HG02759 (cell line): ENCODE data around the gene CCDC102B.
A peak's percentile ranks its signal among the peaks of the same experiment; 100 is the strongest.
"Not testable (repeated sequence)": the region's sequence is repeated elsewhere in the genome, so short reads cannot be mapped to it uniquely, and the experiment has no call there.

Experiments used
- ATAC-seq: cut with Tn5 transposase; IDR thresholded peaks from one replicate; pipeline ENCODE4 v1.9.1; 2021; ENCODE audit warnings: mild to moderate bottlenecking, moderate library complexity; ENCODE audit not compliant: unreplicated experiment

The CCDC102B gene

DNA sequence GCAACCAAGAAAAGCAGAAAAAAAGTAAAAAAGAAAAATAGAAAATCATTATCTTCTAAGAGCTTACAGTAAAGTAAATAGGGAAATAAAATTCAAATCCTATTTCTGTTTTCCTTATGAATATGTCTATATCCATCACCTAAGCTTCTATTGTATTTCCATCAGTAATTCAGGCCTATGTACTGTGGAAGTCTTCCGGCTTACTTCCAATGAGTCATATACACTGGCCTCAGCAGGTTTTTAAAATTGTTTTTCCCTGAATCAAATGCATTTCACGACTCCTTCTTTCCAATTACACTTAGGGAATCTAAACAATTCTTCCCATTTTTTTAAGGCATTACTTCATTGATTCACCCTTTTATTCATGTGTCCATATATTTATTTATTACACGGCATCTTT, 164.7 kb downstream of the CCDC102B start:
- ATAC-seq, result no peak

DNA sequence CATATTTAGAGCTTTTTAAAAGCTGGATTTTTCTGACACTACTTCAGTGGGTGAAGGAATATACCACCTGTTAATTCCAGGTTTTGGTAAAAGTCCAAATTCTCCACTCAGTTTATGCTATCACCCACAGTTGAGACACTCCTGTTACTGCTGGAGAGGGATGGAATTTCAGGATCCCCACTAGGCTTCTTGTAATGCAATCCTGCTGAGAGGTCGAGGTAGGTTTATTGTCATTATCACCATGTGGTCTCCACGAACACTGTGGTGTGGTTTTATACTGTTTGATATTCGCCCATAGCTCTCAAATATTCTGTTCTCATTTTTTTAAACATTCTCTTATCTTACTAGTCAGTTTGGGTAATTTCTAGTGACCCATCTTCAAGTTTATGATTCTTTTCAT, 167.9 kb downstream of the CCDC102B start:
- ATAC-seq, result no peak

DNA sequence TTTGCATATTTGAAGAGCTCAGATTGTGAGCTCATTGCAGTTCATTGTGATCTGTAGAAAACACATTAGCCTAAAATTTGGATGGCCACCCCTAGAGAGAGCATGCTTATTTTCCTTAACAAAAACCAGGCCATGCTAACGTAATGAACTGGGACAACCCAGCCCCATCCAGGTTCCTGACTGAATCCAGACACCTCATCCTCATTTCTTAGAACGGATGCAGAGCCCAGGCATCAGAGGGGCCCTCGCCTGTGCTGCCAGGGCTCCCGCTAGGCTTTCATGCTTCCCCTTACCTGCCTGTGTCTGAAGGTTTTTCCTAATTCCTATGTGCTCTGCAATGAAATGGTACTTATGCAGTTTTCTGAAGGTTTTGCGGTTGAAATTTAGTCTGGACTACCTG, 171.1 kb downstream of the CCDC102B start:
- ATAC-seq, result no peak

DNA sequence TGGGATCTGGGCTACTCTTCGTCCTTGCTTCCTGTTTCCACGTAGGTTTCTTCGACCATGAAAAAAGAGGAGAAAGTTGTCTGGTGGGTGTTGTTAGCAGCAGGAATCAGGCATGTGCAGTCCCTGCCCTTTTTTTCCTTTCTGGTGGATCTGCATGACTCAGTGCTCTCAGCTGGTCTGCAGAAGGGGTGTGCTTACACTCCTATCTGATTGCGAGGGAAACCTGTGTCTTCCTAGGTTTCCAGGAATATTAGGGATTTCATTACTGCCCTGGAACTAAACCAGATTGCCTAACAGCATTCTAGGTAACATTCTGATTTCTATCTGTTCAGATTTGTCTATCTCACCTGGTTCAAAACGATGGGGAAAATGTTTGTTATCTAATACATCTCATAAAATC, 174.3 kb downstream of the CCDC102B start:
- ATAC-seq, result no peak

DNA sequence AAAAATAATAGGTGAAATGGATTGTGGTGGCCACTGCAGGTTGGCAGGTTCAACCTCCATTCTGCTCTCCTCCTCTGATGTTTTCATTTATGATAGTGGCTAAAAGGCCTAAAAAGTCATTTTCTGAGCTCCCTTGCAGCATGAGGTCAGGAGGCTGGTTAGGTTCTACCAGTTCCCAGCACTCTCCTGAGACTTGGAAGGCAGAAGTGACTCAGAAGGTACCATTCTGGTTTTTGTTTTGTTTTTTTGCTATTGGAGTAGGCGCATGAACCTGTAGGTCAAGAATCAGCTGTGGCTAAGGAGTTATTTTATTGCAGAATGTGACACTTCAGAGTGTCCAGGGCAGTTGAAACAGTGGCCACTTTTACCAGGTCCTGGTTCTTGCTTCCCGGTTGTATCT, 181.9 kb downstream of the CCDC102B start:
- ATAC-seq, result no peak

DNA sequence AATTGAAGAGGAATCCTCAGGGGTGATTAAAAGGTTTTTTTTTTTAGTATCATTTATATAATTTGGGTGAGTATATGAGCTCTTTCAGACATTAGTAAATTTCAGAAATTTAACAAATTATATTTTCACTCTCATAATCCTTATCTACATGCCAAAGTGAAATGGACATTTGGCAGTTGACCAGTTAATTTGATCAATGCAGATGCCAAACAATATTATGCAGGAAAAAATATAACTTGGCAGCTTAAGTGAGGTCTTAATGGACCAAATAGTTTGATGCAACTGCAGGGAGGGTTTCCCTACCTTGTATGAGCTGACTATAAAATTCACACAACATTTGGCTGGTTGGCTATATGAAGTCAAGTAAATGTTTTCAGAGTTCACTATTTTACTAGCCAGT, 185.2 kb downstream of the CCDC102B start:
- no peak for ATAC-seq

DNA sequence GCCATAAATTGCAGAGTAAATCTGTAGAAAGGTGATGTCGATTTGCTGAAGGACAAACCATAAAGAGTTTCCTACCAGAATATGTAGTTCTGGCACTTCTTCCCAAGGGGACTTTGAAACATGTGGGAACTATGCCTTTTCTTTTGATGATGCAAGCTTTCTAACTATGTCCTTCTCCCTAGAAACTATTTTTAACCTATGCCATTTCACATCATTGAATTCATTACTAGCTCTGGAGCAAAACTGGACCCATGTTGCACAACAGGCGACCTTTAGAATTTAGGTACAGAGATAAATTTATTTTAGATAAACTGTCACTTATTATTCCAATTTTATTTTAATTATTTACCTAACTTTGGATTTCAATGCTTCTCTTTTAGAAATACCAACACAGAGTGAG, 186.5 kb downstream of the CCDC102B start:
- no peak for ATAC-seq

DNA sequence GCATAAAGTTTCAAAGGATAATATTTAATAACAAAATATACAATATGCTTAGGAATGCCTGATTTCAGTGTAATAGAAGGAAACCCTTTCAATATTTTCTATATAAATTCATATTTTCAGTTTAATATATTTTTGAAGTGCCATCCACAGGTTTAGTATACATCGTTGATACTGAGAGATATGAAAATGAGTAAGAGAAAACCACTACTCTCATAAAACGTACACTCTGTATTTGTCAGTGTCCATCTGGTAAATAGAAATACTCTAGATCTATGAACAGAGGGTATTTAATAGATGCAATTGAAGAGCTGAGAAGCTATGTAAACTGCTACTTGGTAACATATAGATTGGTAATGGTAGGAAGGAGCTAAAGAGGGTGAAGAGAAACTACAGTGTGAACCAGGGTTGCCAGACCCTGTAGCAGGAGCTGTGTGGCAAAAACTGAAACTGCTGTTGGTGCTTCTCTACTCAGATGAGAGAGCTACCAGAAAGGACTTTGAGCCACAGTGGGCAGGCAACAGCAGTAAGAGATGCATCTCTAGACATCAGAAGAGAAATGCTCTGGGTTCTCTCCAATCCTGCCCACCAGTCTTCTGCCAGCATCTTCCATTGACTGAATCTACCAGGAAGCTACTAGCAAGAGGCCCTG, 187.4 kb downstream of the CCDC102B start:
- ATAC-seq, result peak; percentile 99

DNA sequence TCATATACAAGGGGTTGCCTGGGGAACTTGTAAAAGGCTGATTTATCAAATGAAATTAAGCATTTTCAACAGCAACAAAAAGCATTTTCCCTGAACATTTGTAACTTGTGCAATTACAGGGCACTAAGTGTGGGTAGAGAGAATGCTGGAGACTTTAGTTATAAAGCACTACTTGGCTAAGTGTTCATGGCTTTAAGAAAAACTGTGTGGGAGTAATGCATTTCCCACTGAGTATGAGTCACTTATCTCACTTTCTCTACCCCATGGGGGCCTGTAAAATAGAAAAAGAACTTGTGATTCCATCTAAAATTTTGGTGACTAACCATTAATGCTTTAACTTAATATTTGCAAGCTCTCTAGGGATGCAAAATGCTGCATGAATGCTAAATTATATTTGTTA, 193.4 kb downstream of the CCDC102B start:
- ATAC-seq, result peak; percentile 69

DNA sequence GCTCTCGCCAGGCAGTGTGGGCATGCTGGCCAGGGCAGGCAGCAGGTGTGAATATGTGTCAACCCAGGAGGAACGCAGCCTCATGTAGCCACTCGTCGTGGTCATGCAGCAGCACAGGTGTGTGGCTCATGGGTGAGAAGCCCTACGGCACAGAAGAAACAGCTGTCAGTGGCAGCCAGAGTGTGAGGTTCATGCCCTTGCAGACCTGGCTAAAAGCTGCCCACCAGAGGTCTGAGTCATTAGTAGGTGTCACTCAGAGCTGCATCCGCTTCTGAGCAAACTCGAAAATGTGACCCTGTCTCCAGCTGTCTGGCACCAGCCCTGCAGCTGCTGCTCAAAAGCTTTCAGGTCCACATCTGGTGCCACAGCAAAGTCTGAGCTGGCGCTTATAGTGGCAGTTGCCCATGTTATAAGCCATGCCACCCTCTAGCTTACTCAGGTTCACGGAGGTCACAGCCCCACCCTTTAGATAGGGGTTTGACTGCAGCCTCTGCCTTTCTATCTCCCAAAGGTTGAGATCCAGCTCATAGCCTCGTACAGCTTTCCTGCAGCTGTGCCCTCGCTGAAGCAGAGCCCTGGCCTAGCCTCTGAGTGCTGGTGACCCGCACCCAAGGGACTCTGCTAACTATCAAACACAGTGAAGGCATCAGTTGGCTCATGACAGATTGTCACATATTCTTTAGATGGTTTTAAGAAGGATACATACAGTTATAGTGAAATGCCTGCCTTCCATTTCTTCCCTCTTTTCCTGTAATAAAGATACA, 195.0 kb downstream of the CCDC102B start:
- ATAC-seq, result peak; percentile 44

DNA sequence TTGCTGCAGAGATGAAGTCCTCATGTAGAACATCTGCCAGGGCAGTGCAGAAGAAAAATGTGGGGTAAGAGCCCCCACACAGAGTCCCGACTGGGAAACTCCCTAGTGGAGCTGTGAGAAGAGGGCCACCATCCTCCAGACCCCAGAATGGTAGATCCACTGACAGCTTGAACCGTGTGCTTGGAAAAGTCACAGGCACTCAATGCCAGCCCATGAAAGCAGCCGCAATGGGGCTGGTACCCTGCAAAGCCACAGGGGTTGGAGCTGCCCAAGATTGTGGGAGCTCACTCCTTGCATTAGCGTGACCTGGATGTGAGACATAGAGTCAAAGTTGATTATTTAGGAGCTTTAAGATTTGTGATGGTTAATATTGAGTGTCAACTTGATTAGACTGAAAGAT, 197.8 kb downstream of the CCDC102B start:
- ATAC-seq, result no peak

DNA sequence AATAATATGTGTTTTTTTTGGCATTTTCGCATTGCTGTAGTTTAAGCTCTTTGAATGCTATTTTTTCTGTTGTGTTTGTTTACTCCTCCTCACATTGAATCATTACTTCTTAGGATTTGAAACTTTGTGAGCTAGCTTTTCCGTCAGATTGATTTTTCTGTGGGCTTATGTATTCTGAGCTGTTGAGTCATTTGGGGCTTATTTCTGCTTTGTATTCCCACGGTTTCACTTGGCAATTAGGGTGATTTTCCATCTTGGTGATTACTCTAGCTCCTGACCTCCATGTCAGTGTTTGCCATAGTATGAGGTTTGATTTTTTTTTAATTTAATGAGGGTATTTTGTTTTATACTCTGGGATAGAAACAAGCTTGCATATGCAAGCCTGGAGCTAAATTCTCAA, 200.0 kb downstream of the CCDC102B start:
- no peak for ATAC-seq

DNA sequence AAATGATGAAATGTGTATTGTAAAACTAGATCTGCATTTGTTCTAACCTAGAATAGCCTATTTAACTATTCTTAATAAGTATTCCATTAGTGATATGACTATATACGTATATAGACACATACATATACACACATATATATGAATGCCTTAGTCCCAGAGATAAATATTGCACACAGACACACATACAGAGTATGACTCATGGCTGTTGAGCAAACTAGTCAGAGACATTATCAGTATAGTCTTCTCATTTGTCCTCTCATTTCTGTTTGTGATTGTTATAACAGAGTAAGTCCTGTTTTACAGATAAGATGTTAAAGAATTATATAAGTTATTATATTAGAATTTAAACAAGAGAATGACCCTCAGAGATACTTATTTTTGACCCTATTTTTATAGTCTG, 202.5 kb downstream of the CCDC102B start:
- ATAC-seq, result no peak

DNA sequence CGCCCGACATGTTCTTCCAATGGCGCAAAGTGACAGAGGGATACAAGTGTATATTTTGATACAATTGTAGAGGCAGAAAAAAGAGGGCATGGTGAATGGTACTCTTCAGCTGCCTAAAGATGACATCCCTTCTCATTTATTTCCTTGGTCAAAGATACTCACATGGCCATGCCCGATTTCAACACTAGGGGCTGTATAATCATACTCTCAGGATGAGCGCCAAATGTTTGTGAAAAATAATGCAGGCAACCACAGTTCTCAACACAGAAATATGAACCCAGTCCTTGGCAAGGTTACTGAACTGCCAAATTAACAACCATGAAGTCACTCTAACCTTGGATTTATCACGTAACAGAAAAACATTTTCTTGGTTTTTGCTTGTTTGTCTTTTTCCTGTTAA, 204.4 kb downstream of the CCDC102B start:
- no peak for ATAC-seq

DNA sequence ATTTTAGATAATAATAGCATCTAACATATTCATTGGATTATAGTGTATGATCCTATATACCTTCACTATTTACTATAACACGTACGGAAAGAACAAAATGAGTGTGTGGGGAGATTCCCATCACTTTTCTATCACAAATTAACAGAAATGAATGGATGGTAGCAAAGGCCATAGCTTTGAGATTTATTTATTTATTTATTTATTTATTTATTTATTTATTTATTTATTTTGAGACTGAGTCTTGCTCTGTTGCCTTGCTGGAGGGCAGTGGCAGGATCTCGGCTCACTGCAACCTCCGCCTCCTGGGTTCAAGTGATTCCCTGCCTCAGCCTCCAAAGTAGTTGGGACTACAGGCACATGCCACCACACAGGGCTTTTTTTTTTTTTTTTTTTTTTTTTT, 208.3 kb downstream of the CCDC102B start:
- not testable (repeated sequence) for ATAC-seq

DNA sequence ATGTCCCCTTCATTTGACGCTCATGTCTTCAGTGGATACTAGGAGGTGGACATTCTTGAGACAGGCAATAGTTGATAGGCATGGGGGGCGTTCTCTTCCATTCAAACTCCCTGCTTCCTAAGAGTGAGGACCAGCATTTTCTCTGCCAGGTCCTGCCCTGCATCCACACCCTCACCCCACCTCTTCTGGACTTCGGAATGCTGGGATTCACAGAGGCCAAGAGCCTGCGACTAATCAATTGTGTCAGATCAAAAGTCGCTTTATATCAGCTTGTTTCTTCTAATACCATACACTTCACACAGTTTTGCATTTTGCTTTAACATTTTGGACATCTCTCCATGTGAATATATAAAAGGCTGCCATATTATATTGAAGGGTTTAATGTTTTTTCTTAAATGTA, 210.7 kb downstream of the CCDC102B start:
- no peak for ATAC-seq

DNA sequence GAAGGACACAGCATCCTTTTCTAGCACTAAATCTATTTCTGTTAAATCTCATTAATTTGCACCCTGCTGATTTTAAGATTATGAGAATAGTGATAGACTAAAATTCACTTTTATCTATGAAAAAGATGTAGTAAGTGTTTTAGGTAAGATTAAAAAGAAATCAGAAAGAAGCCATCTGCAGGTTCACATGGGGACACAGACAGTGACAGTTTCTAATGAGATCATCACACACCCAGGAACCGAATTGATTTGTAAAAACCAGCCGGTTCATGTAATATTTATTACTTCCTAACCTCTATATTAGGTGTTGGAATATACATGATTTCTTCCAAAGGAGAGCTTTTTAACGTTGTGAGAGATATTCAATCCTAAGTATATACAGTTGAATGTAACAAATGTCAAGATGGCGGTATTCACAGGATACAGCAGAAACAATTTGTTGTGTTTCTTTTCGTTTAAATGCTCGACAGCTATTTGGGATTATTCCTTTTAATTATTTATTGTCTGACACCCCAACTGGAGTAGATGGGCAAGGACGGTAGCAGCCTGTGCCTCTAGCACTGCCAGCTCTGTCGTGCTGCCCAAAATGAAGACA, 223.4 kb downstream of the CCDC102B start:
- ATAC-seq, result no peak

DNA sequence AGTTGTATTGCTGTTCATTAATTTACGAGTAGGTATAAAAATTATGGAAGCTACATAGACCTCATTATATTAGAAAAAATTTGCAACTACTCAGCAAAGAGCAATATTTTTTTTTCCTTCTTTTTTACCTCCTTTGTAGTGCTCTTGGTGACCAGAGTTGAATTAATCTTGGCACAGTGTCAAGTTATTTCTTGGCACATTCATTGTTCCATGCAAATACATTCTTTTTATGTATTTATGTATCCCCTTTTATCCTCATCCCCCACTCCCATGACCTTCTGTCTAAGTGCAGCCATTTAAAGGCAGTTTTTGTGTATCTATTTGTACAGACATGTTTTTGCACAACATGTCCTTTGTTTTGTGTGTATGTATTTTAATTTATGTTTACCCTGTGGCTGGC, 224.5 kb downstream of the CCDC102B start:
- ATAC-seq, result no peak

DNA sequence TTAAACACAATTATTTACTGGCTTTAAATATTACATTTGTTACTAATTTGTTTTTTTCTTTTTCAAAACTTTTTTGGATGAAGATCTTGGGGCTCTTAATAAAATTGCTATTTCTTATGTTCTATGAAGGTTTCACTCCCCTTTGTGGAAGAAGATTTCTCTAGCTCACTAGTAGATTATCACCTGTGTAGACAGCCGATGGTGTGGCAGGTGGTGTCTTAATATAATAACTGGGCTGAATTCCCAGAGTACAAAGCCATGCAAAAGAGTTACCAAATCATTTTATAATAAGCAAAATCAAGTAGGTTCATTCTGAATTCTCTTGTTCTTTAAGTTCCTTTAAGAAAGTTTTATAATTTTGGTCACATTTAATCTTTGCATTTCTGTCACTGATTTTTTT, 233.7 kb downstream of the CCDC102B start:
- no peak for ATAC-seq

DNA sequence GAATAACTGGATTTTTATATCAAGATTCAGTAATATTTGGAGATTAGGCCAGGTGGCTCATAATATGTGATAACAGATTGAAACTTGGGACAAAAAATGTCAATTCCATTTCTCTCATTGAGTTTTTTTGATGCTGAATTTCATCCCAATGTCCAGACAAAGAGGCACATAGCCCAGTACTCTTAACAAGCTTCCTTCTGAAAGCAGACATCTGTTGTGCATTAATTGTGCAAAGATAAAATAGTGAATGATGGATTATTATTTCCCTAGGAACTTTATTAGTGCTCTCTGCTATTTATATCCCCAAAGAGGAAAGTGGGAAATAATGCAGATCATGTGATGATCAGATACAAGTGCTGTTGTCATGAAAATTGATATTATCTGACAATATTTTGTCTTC, 234.1 kb downstream of the CCDC102B start:
- ATAC-seq, result no peak

DNA sequence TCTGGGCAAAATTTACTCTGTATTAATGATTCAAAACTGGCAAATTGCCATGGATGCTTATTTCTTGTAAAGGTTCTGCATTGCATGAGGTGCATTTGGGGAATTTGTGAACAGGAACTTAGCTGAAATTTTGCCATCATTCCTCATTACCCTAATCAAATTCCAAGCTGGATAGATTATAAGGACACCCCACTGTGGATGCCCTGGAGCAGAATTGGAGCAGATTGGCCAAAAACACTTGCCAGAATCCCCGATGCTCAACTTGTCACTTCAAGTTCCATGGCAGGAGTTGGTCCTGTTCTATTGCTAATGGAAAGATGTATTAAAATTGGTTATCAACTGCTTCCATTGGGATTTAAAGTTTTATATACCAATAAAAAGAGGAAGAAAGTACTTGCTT, 237.9 kb downstream of the CCDC102B start:
- ATAC-seq, result no peak

DNA sequence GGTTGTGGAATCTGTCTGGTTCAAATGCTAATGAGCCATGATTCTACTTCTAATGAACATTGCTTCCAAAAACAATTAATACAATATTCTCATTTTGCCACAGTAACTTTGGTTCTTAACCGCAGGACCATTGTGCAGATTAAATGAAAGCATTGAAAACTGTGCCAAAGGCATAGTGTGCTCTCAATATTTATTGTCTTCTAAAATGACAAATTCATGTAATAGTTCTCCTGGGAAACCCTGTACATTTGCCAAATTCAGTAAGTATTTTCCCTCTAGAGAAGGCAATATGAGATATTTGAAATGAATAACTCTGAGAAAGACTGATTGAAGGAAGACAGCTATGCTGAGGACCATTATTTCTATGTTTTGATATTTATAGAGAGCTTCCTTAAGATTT, 246.3 kb downstream of the CCDC102B start:
- no peak for ATAC-seq
